Measurements from ENCODE around the gene BEGAIN.

The BEGAIN gene

GRCh38 chr14:100615736-100616695, 28.8 kb upstream of the BEGAIN start:
- DNase-seq: no peak

GRCh38 chr14:100614803-100615202, 27.6 kb upstream of the BEGAIN start:
- DNase-seq: no peak

GRCh38 chr14:100612986-100613385, 25.8 kb upstream of the BEGAIN start:
- no peak for DNase-seq

GRCh38 chr14:100611811-100612480, 24.7 kb upstream of the BEGAIN start:
- DNase-seq: no peak

DNA sequence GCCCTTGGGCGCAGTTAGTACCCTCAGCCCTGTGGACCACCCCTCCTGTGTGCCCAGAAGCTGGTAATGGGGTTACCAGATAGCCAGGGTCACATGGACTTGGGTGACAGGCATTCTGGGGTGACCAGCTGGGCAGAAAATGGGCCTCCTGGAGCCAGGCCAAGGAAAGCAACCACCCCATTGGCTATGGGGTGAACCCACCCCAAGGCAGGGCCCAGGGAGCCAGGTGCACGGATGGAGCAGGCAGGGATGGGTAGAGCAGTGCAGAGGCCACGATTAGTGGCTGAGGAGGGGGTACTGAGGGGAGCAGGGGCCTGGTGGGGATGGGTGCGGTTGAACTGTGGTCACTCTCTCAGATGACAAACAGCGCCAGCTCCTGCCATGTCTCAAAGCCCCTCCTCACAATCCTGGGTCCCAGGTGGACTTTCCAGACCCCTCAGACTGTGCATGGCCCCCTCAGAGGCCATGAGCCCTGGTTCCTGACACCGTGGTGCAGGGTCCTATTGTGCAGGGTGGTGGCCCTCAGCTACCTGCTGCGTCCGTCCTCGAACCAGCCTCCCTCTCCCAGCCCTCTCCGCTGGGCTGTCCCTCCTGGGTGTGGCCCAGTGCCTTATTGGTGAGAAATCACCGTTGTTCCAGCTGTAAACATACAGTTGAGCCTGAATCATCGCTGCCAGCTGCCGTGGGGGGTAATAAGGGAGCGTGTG, 23.4 kb upstream of the BEGAIN start:
- no peak for DNase-seq

DNA sequence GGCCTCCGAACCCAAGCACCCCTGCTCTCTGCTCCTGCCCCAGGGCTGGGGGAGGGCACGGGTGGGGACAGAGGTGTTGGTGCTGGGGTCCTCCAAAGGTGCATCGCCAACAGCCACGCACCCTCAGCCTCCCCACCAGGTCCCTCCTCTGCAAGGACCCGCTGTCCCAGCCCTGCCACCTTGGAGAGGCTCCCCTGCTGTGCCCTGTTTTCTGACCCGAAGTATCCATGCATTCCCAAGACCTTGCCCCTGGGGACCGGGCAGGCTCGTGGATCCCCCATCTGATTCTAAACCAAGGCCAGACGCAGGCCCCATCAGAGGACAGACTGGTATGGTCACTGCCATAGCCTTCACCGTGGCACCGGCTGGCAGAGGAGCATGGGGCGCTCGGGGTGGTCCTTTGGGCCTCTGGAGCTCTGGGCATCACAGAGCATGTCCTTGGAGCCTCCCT, 22.7 kb upstream of the BEGAIN start:
- DNase-seq: no peak

GRCh38 chr14:100609331-100609870, 22.2 kb upstream of the BEGAIN start:
- DNase-seq: no peak

- DNase-seq: no peak
Observed at GRCh38 chr14:100608586-100609330, 21.5 kb upstream of the BEGAIN start.

DNA sequence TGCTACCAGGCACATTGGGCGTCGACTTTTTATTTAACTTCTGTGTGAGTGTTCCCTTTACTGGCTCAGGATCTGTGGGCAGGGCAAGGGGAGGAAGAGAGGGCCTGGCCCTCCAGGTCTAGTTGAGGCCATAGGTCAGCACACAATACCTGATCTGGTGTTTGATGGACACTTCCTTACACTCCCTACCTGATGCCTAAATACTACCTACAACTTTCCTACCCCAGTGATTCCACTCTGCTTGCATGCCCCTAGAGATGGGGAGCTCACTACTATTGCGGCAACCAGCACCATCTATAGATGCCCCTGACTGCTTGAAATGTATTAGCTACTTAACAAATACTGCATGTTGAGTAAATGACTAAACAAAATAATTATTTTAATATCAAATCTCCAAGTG, 20.8 kb upstream of the BEGAIN start:
- no peak for DNase-seq

DNA sequence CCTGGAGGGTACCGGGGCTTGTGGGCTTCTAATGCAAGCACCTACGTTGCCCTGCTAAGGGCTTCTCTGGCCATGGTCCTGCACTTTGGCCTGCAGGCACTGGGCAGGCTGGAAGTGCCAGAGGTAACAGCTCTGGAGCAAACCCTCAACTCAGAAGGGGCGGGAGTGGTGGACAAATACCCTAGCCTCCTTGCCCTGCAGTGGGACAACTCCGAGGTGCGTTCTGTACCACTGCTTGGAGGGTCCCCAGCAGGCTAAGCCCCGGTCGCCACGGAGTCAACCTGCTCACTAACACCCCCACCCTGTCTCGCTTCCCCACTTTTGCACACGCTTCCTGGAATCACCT, 20.4 kb upstream of the BEGAIN start:
- no peak for DNase-seq

- no peak for DNase-seq
Observed at GRCh38 chr14:100606687-100607610, 19.7 kb upstream of the BEGAIN start.

GRCh38 chr14:100605706-100606686, 18.8 kb upstream of the BEGAIN start:
- no peak for DNase-seq

DNA sequence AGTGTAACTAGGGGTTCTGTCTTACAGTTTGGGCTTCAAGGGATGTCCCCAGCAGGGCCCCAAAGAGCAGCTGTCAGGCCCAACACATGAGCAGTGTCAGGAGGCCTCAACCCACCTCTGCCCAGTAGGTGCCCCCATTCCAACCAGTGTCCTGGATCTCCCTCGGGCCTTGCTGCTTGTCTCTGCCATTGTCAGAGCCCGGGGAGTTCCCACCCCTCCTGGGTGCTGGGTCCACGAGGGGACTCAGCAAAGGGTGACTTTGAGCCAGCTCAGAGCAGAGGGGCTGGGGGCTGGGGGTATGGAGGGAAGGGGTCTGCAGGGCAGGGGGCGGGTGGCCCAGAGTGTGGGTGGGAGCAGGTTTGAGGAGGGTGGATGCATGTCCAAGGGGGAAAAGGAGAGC, 18.0 kb upstream of the BEGAIN start:
- DNase-seq: no peak

GRCh38 chr14:100604709-100605108, 17.5 kb upstream of the BEGAIN start:
- DNase-seq: no peak

DNA sequence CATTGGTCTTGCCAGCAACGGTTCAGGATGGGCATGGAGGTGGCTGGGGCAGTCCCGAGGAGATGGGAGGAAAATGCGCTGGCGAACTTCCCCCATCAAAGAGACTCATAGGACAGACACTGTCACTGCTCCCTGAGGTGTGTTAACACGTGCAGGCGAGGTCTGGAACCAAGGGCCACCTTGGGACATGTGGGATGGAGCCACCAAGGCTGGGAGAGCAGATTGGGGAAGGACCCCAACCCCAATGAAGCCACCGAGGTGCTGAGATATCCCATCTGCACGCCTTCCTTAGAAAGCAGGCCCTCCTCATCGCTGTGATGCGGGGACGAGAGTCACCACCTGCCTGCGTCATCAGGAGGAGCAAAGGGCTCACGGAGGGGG, 16.9 kb upstream of the BEGAIN start:
- no peak for DNase-seq

- DNase-seq: no peak
Observed at GRCh38 chr14:100603341-100604120, 16.3 kb upstream of the BEGAIN start.

- DNase-seq: no peak
Observed at GRCh38 chr14:100602621-100603230, 15.5 kb upstream of the BEGAIN start.

DNA sequence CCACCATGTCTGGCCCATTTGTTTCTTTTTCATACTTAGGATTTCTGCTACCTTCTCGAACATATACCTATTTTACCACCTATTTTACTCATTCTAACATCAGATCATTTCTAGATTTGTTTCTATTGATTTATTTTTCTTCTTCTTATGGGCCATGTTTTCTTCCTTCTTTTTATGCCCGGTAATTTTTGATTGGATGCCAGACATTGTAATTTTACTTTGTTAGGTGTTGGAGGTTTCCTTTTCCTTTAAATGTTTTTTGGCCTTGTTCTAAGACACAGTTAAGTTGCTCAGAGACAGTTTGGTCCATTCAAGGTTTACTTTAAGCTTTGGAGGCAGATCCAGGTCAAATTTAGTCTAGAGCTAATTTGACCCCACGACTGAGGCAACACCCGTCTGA, 14.7 kb upstream of the BEGAIN start:
- DNase-seq: no peak

DNA sequence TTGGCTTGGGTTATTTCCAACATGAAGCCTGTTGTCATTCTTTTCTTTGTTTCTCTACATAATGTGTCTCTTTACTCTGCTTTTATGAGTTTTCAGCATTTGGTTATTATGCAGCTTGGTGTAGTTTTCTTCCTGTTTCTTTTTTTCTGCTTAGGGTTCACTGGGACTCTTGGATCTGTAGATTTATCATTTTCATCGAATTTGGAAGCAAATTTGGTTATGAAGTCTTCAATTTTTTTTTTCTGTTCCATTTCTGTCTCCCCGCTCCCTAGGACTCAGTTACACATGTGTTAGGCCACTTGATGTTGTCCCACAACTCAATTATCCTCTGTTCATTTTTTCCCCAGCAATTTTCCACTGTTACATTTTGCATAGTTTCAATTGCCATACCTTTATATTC, 13.8 kb upstream of the BEGAIN start:
- no peak for DNase-seq
